Measurements from ENCODE around the gene RAB3IL1.
"Not testable (repeated sequence)": the region's sequence is repeated elsewhere in the genome, so short reads cannot be mapped to it uniquely, and the experiment has no call there.

The RAB3IL1 gene

DNA sequence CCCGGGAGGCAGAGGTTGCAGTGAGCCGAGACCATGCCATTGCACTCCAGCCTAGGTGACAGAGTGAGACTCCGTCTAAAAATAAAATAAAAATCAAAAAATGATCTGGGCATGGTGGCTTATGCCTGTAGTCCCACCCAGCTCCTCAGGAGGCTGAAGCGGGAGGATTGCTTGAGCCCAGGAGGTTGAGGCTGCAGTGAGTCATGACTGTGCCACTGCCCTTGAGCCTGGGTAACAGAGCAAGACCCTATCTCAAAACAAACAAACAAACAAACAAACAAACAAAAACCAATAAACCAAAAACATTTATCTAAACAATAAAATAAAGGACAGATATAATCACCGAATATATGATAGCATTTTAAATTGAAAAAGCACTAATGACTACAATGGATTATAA lies 36.3 kb upstream of the RAB3IL1 start:
- DNase-seq; H3K4me1 ChIP-seq (ENCODE audit: control insufficient read depth, insufficient read depth, low read length, poor library complexity, severe bottlenecking); H3K4me3 ChIP-seq (ENCODE audit: insufficient read depth, low read depth, low read length, poor library complexity, severe bottlenecking); H3K36me3 ChIP-seq (ENCODE audit: control insufficient read depth, insufficient read depth, low read length); H3K9me3 ChIP-seq (ENCODE audit: control insufficient read depth, low read length); H3K27ac ChIP-seq (ENCODE audit: insufficient read depth, low read length, poor library complexity, severe bottlenecking): not testable (repeated sequence)
- H3K27me3 ChIP-seq (replicated peaks; ENCODE audit: control insufficient read depth, insufficient read depth, low read length, poor library complexity, severe bottlenecking) = peaks cover 13% of the 10 kb centered on the region

DNA sequence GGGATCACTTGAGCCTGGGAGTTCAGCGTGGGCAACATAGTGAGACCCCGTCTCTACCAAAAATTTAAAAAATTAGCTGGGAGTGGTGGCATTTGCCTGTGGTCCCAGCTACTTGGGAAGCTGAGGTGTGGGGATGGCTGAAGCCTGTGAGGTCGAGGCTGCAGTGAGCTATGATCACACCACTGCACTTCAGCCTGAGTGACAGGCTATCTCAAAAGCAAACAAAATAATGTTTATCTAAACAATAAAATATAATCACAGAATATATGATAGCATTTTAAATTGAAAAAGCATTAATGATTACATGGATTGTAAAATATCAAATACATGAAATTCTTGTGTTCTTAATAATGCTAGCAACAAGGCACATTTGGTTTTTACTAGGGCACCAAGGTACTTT lies 35.5 kb upstream of the RAB3IL1 start:
- Histone ChIP-seq H3K4me3 (ENCODE audit: insufficient read depth, low read depth, low read length, poor library complexity, severe bottlenecking) (no peak overlapping the region), H3K4me1 (ENCODE audit: control insufficient read depth, insufficient read depth, low read length, poor library complexity, severe bottlenecking) (peaks cover 9% of the 10 kb centered on the region), H3K27me3 (replicated peaks; ENCODE audit: control insufficient read depth, insufficient read depth, low read length, poor library complexity, severe bottlenecking) (peaks cover 13% of the 10 kb centered on the region), H3K36me3 (ENCODE audit: control insufficient read depth, insufficient read depth, low read length) (no peaks in the 10 kb centered on the region), H3K27ac (ENCODE audit: insufficient read depth, low read length, poor library complexity, severe bottlenecking) (no peak overlapping the region), H3K9me3 (ENCODE audit: control insufficient read depth, low read length) (no peaks in the 10 kb centered on the region)
- DNase-seq = no peak

DNA sequence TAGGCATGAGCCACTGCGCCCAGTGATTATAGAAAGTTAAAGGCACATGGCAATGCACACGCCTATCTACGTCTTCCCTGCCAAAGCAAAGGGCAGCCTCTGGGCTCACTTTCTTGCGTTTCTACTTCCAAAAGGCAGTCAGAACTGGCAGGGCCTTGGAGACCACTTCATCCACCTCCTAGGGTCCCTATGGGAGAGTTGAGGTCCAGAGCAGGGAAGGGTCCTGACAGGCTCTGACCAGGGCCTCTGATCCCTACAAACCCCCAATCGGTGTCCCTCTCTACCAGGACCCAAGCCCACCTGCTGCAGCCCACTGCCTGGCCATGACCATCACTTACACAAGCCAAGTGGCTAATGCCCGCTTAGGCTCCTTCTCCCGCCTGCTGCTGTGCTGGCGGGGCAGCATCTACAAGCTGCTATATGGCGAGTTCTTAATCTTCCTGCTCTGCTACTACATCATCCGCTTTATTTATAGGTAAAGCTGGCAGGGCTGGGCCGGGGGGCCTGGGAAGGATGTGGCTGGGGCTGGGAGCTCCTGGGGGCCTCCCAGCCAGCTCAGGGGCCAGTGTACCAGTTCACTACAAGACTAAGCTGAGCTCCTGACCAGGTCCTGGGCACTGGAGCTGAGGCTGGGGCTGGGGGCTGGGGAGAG lies 34.2 kb upstream of the RAB3IL1 start:
- Histone ChIP-seq H3K36me3 (ENCODE audit: control insufficient read depth, insufficient read depth, low read length) (no peaks in the 10 kb centered on the region), H3K27me3 (replicated peaks; ENCODE audit: control insufficient read depth, insufficient read depth, low read length, poor library complexity, severe bottlenecking) (peaks cover 13% of the 10 kb centered on the region), H3K9me3 (ENCODE audit: control insufficient read depth, low read length) (no peaks in the 10 kb centered on the region), H3K4me3 (ENCODE audit: insufficient read depth, low read depth, low read length, poor library complexity, severe bottlenecking) (no peak overlapping the region), H3K27ac (ENCODE audit: insufficient read depth, low read length, poor library complexity, severe bottlenecking) (no peak overlapping the region), H3K4me1 (ENCODE audit: control insufficient read depth, insufficient read depth, low read length, poor library complexity, severe bottlenecking) (peaks cover 9% of the 10 kb centered on the region)
- DNase-seq = no peak

DNA sequence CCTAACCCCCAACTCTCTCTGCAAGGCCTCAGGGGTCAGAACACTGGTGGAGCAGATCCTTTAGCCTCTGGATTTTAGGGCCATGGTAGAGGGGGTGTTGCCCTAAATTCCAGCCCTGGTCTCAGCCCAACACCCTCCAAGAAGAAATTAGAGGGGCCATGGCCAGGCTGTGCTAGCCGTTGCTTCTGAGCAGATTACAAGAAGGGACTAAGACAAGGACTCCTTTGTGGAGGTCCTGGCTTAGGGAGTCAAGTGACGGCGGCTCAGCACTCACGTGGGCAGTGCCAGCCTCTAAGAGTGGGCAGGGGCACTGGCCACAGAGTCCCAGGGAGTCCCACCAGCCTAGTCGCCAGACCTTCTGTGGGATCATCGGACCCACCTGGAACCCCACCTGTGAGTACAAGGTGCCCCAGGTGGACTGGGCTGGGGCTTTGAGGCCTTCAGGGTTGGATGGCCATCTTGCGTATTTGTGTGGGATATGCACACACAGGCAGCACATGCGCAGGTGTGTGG lies 32.7 kb upstream of the RAB3IL1 start, which contains the start of gene BEST1:
Gene BEST1, plus strand, starts transcription at position 317 of the 513 bp plus-strand sequence. CDS start 1,456 bp downstream, outside the sequence.
- H3K4me3 ChIP-seq (ENCODE audit: insufficient read depth, low read depth, low read length, poor library complexity, severe bottlenecking) = no peak within 1 kb of the TSS
- H3K36me3 ChIP-seq (ENCODE audit: control insufficient read depth, insufficient read depth, low read length) = no peaks in the 10 kb centered on the region
- H3K27ac ChIP-seq (ENCODE audit: insufficient read depth, low read length, poor library complexity, severe bottlenecking) = no peak within 1 kb of the TSS
- H3K27me3 ChIP-seq (replicated peaks; ENCODE audit: control insufficient read depth, insufficient read depth, low read length, poor library complexity, severe bottlenecking) = peaks cover 5% of the 10 kb centered on the region
- DNase-seq = no peak
- no peaks in the 10 kb centered on the region for H3K9me3 ChIP-seq (ENCODE audit: control insufficient read depth, low read length)
- peaks cover under 1% of the 10 kb centered on the region for H3K4me1 ChIP-seq (ENCODE audit: control insufficient read depth, insufficient read depth, low read length, poor library complexity, severe bottlenecking)

DNA sequence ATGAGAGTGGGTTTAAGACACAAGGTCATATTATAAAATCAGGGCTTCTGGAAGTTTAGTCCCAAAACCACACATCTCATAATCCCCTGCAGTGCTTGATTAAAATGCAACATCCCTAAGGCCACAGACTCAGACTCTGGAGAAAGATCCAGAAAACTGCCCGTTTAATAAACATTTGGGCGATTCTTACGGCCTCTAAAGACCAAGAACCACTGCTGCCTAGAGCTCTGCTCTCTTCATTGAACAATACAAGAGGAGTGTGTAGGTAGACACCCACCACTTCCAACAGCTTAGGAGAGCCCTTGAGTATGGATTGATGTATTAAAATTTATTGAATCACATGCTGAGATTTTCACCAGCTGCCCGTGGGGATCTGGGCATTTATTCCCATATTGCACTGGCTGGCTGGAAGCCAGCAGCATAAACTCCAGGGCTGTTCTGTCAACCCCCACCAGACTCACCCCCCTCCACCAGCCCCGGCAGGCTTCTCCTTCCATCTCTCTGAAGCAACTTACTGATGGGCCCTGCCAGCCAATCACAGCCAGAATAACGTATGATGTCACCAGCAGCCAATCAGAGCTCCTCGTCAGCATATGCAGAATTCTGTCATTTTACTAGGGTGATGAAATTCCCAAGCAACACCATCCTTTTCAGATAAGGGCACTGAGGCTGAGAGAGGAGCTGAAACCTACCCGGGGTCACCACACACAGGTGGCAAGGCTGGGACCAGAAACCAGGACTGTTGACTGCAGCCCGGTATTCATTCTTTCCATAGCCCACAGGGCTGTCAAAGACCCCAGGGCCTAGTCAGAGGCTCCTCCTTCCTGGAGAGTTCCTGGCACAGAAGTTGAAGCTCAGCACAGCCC lies 32.0 kb upstream of the RAB3IL1 start:
- no peak overlapping the region for H3K4me3 ChIP-seq (ENCODE audit: insufficient read depth, low read depth, low read length, poor library complexity, severe bottlenecking)
- no peak for DNase-seq
- no peaks in the 10 kb centered on the region for H3K27me3 ChIP-seq (replicated peaks; ENCODE audit: control insufficient read depth, insufficient read depth, low read length, poor library complexity, severe bottlenecking)
- no peaks in the 10 kb centered on the region for H3K4me1 ChIP-seq (ENCODE audit: control insufficient read depth, insufficient read depth, low read length, poor library complexity, severe bottlenecking)
- no peaks in the 10 kb centered on the region for H3K9me3 ChIP-seq (ENCODE audit: control insufficient read depth, low read length)
- no peaks in the 10 kb centered on the region for H3K36me3 ChIP-seq (ENCODE audit: control insufficient read depth, insufficient read depth, low read length)
- no peak overlapping the region for H3K27ac ChIP-seq (ENCODE audit: insufficient read depth, low read length, poor library complexity, severe bottlenecking)

DNA sequence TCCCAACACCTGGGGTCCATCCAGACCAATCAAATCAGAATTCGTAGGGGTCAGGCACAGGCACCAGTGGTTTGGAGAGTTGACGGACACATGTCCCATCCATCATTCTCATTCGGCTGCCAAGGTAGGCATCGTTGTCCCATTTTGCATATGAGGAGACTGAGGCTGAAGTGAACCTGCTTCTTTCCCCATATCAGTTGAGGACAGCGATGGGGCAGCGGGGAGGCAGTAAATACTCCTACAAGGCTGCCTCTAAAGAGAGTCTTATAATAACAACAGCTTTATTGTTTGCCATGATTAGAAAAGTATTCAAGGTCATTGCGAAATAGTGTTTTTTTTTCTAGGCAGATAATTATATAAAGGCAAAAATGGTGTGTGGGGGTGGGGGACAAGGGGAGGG lies 31.1 kb upstream of the RAB3IL1 start:
- no peak for DNase-seq
- no peaks in the 10 kb centered on the region for H3K9me3 ChIP-seq (ENCODE audit: control insufficient read depth, low read length)
- H3K27ac ChIP-seq (ENCODE audit: insufficient read depth, low read length, poor library complexity, severe bottlenecking) = no peak overlapping the region
- no peaks in the 10 kb centered on the region for H3K27me3 ChIP-seq (replicated peaks; ENCODE audit: control insufficient read depth, insufficient read depth, low read length, poor library complexity, severe bottlenecking)
- H3K4me3 ChIP-seq (ENCODE audit: insufficient read depth, low read depth, low read length, poor library complexity, severe bottlenecking) = no peak overlapping the region
- H3K36me3 ChIP-seq (ENCODE audit: control insufficient read depth, insufficient read depth, low read length) = no peaks in the 10 kb centered on the region
- no peaks in the 10 kb centered on the region for H3K4me1 ChIP-seq (ENCODE audit: control insufficient read depth, insufficient read depth, low read length, poor library complexity, severe bottlenecking)

DNA sequence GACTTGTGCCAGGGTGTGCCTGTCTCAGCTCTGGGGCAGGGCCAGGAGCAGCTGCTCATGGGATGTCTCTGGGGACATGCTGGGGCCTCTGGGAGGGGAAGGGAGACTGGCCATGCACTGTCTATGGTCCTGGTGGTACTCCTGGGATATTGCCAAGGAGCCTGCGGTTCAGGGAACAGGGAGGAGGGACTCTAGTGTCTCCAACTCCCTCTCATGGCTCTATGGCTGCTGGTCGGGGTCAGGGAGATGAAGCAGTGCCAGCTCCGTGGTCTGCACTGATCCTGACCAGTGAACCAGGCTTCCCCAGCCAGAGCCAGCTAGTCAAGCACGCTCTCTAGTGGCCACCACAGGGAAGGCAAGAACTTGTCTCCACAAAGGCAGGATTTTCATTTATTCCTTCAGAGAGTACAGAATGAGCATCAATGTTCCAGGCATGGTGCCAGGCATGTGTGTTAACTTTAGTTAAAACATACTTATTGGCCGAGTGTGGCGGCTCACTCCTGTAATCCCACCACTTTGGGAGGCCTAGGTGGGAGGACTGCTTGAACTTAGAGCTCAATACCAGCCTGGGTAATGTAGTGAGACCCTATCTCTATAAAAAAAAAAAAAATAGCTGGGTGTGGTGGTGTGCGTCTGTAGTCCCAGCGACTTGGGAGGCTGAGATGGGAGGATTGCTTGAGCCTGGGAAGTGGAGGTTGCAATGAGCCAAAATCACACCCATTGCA lies 30.3 kb upstream of the RAB3IL1 start:
- peak in 1 of 3 donors; percentile 32 for DNase-seq
- no peaks in the 10 kb centered on the region for H3K4me1 ChIP-seq (ENCODE audit: control insufficient read depth, insufficient read depth, low read length, poor library complexity, severe bottlenecking)

DNA sequence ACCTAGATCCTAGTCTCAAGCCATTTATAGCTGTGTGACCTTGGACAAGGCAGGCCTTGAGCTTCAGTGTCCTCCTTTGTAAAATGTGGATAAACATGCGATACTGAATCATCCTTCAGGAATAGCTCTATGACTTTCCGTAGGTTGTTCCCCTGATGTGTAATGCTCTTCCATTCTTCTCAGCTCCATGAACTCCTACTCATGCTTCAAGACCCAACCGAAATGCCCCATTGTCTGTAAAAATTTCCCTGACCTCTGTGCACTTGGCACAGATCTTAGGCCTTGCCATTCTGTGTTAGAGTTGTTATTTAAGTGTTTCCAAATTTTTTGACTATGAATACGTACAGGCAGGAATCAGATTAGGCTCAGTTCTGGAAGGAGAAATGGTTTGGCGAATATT lies 29.5 kb upstream of the RAB3IL1 start:
- Histone ChIP-seq H3K9me3 (ENCODE audit: control insufficient read depth, low read length) (no peaks in the 10 kb centered on the region), H3K4me1 (ENCODE audit: control insufficient read depth, insufficient read depth, low read length, poor library complexity, severe bottlenecking) (no peaks in the 10 kb centered on the region), H3K27ac (ENCODE audit: insufficient read depth, low read length, poor library complexity, severe bottlenecking) (no peak overlapping the region), H3K27me3 (replicated peaks; ENCODE audit: control insufficient read depth, insufficient read depth, low read length, poor library complexity, severe bottlenecking) (no peaks in the 10 kb centered on the region), H3K36me3 (ENCODE audit: control insufficient read depth, insufficient read depth, low read length) (no peaks in the 10 kb centered on the region), H3K4me3 (ENCODE audit: insufficient read depth, low read depth, low read length, poor library complexity, severe bottlenecking) (no peak overlapping the region)
- DNase-seq = no peak

More for the DNA sequence above, 30.3 kb upstream of the RAB3IL1 start:
- H3K27ac ChIP-seq (ENCODE audit: insufficient read depth, low read length, poor library complexity, severe bottlenecking) = no peak overlapping the region
- H3K9me3 ChIP-seq (ENCODE audit: control insufficient read depth, low read length) = no peaks in the 10 kb centered on the region
- H3K4me3 ChIP-seq (ENCODE audit: insufficient read depth, low read depth, low read length, poor library complexity, severe bottlenecking) = no peak overlapping the region
- H3K36me3 ChIP-seq (ENCODE audit: control insufficient read depth, insufficient read depth, low read length) = no peaks in the 10 kb centered on the region
- no peaks in the 10 kb centered on the region for H3K27me3 ChIP-seq (replicated peaks; ENCODE audit: control insufficient read depth, insufficient read depth, low read length, poor library complexity, severe bottlenecking)

DNA sequence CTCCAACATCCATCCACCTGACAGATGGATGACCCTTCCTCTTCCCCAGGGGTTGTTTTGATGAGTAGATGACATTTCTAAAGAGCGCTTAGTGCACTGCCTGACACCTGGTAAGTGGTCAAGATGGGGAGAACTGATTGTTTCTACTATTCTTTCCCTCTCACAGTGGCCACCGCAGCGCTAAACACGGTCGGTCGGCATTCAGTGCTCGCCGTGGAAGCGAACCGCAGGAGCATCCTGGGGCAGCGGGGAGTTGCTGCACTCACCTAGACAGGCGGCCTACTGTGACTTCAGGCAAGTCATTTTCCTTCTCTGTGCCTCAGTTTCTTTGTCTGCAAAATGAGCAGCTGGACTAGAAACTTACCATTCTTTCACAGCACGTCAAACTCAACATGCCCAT lies 27.8 kb upstream of the RAB3IL1 start:
- no peaks in the 10 kb centered on the region for H3K9me3 ChIP-seq (ENCODE audit: control insufficient read depth, low read length)
- DNase-seq = no peak
- H3K4me1 ChIP-seq (ENCODE audit: control insufficient read depth, insufficient read depth, low read length, poor library complexity, severe bottlenecking) = no peaks in the 10 kb centered on the region
- H3K27me3 ChIP-seq (replicated peaks; ENCODE audit: control insufficient read depth, insufficient read depth, low read length, poor library complexity, severe bottlenecking) = no peaks in the 10 kb centered on the region
- no peaks in the 10 kb centered on the region for H3K36me3 ChIP-seq (ENCODE audit: control insufficient read depth, insufficient read depth, low read length)
- no peak overlapping the region for H3K4me3 ChIP-seq (ENCODE audit: insufficient read depth, low read depth, low read length, poor library complexity, severe bottlenecking)
- no peak overlapping the region for H3K27ac ChIP-seq (ENCODE audit: insufficient read depth, low read length, poor library complexity, severe bottlenecking)
